Fibroblast of gingiva (primary cell): ENCODE measurements around the gene SPCS2.
A peak's percentile ranks its signal among the peaks of the same experiment; 100 is the strongest.
"Not testable (repeated sequence)": the region's sequence is repeated elsewhere in the genome, so short reads cannot be mapped to it uniquely, and the experiment has no call there.

Experiments
- DNase-seq: peaks from one replicate; pipeline ENCODE4 v3.0.0-alpha.2; 2011; ENCODE audit warnings: low read depth

Gene SPCS2

DNA sequence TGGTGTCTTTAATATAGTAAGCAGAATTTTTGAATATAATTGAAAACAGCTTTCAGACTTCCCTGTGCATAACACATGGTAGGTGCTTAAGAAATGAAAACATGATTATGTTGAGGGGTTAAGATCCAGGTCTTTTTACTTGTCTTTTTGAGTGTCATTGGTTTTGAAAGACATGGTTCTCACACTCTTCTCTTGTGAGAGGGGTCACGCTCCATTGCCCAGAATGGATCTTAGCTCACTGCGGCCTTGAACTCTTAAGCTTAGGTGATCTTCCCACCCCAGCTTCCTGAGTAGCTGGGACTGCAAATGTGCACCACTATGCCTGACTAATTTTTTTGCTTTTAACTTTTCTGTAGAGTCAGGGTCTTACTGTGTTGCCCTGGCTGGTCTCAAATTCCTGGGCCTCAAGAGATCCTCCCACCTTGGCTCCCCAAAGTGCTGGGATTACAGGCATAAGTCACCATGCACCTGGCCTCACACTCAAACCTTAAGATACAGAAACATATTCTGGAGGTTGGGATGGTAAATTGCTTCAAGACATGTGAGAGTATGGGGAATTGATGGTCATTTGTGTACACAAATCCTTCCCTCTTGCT lies 1.4 kb downstream of the SPCS2 start:
- DNase-seq: no peak

GRCh38 chr11:74951226-74951625 lies 2.2 kb downstream of the SPCS2 start:
- DNase-seq: no peak

GRCh38 chr11:74952752-74953151 lies 3.7 kb downstream of the SPCS2 start:
- DNase-seq: no peak

DNA sequence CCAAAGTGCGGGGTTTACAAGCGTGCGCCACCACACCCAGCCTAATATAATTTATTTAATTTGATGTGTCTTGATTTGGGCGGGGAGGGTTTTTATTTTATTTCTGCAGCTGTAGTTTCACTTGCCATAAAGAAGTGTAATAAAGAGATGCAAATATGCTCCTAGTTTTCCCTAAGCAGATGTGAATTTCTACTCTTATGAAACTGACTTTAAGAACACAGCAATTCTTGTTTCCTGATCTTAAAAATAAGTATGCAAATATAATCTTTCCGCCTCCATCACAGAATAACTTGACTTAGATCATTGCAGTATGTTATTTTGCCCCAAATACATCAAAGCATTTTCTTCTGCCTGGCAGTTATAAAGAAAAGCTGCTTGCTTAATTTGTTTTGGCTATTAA lies 4.4 kb downstream of the SPCS2 start:
- DNase-seq: no peak

DNA sequence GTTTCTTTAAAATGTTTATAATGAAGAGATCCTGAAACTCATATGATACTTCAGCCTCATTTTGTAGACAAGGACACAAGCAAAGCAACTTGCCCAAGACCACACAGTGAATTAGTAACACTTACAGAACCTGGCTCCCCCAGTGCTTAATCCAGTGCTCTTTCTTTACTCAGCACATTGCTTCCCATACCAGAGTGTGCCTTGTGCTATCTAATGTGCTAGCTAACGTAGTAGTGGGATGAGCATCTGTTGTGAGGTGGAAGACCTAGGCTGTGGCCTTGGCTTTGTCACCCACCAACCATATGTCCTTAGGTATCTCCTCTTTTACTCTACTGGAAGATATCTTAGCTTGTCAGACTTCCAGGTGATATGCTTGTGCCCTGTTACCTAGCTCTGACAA lies 5.1 kb downstream of the SPCS2 start:
- DNase-seq: no peak

DNA sequence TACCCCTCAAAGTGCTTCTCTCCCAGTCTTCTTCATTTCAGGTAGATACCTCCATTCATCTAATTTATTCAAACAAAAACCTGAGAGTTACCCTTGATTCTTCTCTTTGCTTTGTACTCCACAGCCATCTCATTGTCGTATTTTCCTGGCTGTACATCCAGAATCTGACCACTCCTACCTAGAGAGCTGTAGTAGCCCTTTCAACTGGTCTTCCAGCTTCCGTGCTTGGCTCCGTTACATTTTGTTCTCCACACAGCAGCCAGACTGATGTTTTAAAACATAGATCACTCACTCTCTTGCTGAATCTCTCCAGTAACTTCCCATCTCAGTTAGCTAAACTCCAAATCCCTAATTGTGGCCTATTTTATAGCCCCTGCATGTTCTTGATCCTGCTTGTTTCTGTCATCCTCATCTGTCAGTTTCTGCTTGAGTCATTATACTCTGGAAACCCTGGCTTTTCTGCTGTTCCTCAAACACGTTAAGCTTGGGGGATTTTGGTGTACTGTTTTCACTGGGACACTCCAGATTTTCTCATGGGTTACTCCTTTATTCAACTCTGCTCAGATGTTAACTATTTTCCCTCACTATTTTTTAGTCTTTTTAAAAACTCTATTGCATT lies 7.4 kb downstream of the SPCS2 start:
- no peak for DNase-seq

DNA sequence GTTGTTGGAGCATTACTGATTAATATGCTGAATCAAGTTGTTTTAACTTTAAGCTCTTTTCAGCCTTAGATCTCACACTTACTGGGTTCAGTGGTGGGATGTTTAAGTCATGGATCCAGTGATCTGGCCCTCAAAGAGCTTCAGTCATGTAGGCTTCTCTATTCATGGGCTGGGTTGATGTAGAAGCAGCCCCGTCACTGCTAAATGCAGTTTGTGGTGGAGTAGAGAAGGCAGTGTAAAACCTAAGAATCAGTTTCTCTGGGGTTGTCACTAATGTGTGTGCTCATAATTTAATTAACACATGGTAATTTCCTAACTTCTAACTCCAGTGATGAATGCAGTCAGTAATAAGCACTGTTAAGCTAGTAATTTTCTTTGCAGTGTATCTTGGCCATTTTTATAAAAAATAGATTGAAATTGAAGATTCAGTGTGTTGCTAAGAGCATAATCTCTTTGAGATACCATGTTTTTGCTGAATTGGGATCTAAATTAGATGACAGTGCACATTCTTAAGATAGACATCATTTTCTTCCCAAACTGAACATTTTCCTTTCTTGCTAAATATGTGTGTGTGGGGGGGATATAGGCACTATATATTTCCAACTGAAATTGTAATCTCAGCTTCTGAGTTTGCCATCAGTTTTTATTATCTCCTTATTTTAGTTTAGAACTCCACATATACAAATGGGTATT lies 9.0 kb downstream of the SPCS2 start:
- peak; percentile 27 for DNase-seq

DNA sequence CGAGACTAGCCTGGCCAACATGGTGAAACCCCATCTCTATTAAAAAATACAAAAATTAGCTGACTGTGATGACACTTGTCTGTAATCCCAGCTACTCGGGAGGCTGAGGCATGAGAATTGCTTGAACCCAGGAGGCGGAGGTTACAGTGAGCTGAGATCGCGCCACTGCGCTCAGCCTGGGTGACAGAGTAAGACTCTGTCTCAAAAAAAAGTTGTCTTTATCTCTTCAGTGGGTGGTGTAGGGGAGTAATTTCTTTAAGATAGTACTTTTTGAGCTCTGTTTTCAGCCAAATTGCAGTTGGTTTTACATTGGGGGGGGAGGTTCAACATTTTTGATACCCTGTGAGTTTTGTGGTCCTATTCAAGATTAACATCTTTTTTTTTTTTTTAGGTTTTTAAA lies 11.1 kb downstream of the SPCS2 start:
- DNase-seq: not testable (repeated sequence)

- no peak for DNase-seq
These were observed 17.6 kb downstream of the SPCS2 start for GRCh38 chr11:74966651-74967050.

- no peak for DNase-seq
These were observed 21.9 kb downstream of the SPCS2 start for GRCh38 chr11:74970852-74971395.

DNA sequence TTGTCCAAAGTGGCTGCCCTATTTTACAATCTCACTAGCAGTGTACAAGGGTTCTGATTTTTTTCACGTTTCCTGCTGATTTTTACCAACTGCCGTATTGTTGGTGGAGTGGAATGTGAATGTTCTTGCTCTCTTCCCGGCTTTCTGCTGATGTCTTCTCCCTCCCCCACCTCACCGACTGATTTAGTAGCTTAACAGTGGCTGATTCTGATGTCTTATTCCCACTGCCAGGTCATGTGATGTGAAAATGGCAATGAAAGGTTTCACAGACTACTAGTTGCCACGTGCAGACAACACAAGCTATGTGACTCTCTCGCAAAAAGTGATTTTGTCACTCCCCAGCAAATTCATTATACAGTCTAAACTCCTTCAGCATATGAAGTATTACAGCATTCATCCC lies 22.4 kb downstream of the SPCS2 start:
- DNase-seq: no peak

- no peak for DNase-seq
These were observed 29.0 kb downstream of the SPCS2 start for GRCh38 chr11:74978041-74978440.

DNA sequence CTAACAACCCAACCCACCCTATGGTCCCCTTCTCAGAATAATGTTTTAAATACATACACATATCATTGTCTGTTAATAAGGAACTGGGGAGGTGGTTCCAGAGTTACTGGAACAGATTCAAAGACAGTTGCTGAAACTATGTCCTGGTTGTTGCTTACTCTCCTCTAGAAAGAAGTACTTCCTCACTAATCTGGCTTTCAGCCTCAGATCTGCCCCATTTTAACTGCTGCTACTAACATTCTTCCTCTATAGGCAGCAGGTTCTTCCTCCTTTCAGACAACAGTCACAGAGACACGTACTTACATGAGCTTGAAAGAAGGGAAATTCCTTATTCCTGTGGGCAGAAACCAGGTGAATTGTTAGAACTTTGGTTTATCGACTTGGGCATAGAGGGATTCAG lies 31.6 kb downstream of the SPCS2 start:
- no peak for DNase-seq

DNA sequence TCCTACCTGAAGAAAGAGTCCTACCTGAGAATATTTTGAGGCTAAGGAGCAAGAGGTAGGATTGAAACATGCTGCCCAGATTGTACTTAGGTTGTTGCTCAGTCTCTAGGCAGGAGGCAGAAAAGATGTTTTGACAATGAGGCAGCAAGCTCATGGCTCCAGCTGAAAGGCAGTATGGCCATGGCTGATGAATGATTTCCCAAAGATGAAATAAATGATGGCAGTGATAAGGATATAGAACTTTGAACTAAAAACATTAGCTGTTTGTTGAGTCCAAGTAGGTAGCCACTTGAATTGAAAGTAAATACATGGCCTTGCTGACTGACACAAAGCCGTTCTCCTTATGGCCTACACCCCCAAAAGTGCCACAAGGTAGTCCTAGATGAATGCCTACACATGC lies 32.8 kb downstream of the SPCS2 start:
- DNase-seq: no peak

- DNase-seq: no peak
These were observed 35.0 kb downstream of the SPCS2 start for GRCh38 chr11:74984070-74984469.

- DNase-seq: no peak
These were observed 35.7 kb downstream of the SPCS2 start for GRCh38 chr11:74984730-74985129.

- peak; percentile 64 for DNase-seq
These were observed 39.6 kb downstream of the SPCS2 start, which contains the start of gene NEU3 for GRCh38 chr11:74988541-74989259. Gene NEU3, plus strand, starts transcription at chr11:74988933. Its CDS starts 128 bp downstream, at chr11:74989061.

DNA sequence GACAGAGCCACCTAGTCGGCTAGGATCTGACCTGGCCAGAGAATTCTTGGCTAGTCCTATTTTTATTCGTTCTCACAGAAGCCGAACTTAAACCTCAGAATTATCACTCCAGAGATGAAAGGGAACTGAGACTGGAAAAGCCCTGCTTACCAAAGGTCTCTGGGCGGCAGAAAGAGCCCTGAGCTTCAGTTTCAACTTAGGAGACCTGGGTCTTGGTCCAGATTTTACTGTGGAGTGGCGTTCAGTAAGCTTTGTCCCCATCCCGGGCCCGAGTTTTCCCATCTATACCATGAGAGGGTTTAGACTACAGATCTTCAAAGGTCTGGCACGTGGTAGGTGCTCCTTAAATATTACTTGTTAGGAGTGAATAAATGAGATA lies 40.2 kb downstream of the SPCS2 start:
- no peak for DNase-seq

GRCh38 chr11:74990150-74990549 lies 41.1 kb downstream of the SPCS2 start:
- not testable (repeated sequence) for DNase-seq

DNA sequence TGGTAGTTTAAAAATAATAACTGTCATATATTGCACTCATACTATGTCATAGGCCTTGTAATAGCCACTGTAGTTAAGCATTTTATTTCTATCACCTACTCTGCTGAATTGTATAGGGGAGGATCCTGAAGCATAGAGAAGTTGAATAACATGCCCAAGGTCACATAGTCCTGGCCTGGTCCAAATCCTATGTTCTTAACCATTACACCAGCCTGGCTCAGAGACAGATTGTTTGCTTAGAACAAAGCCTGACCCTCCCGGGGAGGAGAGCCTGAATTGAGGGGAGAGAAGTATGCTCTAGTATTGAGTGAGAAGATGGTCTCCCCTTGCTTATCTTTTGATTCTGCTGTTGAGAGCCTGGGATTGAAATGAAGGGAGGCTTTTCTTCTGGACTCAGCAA lies 41.9 kb downstream of the SPCS2 start:
- no peak for DNase-seq

- no peak for DNase-seq
These were observed 43.8 kb downstream of the SPCS2 start for GRCh38 chr11:74992852-74993251.

GRCh38 chr11:75000975-75001354 lies 51.9 kb downstream of the SPCS2 start:
- DNase-seq: no peak

DNA sequence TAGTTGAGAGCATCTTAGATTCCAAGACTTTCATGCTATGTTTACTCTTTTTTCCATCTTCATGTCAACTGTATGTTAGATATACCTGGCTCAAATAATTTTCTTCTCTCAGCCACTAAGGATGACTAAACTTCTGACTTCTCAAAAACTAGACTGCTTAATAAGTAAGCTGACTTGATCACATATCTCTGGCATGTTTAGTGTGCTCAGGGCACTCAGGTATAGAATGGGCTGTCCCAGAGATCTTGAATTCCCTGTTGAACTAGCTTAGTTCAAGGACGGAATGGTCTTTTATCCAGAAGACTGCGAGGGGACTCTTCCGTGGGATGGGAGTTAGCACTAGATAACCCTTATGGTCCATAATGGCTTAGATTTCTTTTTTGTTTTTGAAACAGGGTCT lies 52.6 kb downstream of the SPCS2 start:
- no peak for DNase-seq
